Measurements from ENCODE around the gene DNAH12. TPM values are rescaled to one million over a fixed set of nuclear protein-coding genes. Genes with fewer than 3 reads are reported as not detected.

Gene DNAH12
- total and polyA plus RNA-seq, 2 experiments from 2014 or later = not detected

DNA sequence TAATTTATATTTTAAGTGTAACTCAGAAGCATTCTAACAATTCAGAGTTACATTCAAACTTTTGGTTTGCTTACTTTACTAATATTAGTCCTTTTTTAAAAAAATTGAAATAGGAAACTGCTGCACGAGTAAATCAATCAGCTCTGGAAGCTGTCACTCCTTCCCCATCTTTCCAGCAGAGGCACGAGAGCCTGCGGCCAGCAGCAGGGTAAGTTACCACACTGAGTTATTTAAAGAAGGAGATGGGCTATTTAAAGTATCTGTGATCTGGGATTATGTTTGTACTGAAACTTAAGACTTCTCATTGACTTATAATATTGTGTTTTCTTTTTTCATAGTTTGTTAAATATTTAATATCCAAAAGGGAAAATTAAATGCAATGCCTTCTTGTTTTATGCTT is 287.3 kb downstream of the DNAH12 start (continued):
- TF ChIP-seq ZNF462 (CRISPR knock-in tag; IDR thresholded peaks at IDR 0.05) = no peak
- TF ChIP-seq CREB1 (CRISPR knock-in tag; IDR thresholded peaks at IDR 0.05; ENCODE audit: low read depth) = no peak

DNA sequence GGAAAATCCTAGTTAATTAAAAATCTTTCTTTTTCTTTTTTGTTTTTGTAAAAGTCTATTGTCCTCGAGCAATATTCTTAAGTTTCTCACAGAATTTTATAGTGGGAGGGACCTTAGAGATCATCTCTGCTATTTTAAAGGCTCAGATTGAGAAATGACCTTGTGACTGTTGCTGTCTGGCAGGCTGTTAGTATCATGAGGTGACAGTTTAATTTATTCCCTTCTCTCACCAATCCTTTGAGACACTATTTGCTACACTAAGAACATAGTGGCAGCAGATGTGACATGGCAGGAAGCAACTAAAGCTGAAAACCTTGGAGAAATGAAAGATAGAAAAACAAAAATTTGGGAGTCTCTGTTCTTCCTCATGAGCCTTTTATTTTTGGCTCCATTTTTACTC is 291.7 kb downstream of the DNAH12 start:
- Histone ChIP-seq H3K79me2 (replicated peaks; ENCODE audit: insufficient read depth) (no peaks in the 10 kb centered on the region), H3F3A (replicated peaks; ENCODE audit: low read depth) (no peaks in the 10 kb centered on the region), H3K27ac (ENCODE audit: low read depth) (peak overlapping the region; percentile 46; the same call in 1 of the 2 replicates), H3K4me3 (no peak overlapping the region), H3K4me1 (ENCODE audit: insufficient read depth) (no peaks in the 10 kb centered on the region), H3K4me2 (no peak overlapping the region), H3K9me2 (ENCODE audit: insufficient read depth) (no peaks in the 10 kb centered on the region), H4K20me1 (replicated peaks; ENCODE audit: insufficient read depth) (no peaks in the 10 kb centered on the region), H3K36me3 (ENCODE audit: insufficient read depth) (peaks cover 6% of the 10 kb centered on the region; the same call in 1 of the 2 replicates), H2AFZ (no peak overlapping the region), H3K27me3 (ENCODE audit: insufficient read depth) (no peaks in the 10 kb centered on the region)
- Mint-ChIP-seq H3K4me1 (no peaks in the 10 kb centered on the region), H3K9me3 (no peaks in the 10 kb centered on the region), H3K36me3 (ENCODE audit: low read depth) (peaks cover 14% of the 10 kb centered on the region; the same call in 2 of the 3 replicates), H3K4me3 (no peak overlapping the region), H3K27me3 (ENCODE audit: insufficient read depth, low read depth, poor library complexity) (peaks cover 3% of the 10 kb centered on the region), H3K27ac (no peak overlapping the region)
- DNase-seq (ENCODE audit: low spot score) (no peak), ATAC-seq (no peak)
- TF ChIP-seq CREB1 (CRISPR knock-in tag; IDR thresholded peaks at IDR 0.05; ENCODE audit: low read depth) (no peak), JUNB (IDR thresholded peaks at IDR 0.05; ENCODE audit: unreplicated experiment) (no peak), NANOG (IDR thresholded peaks at IDR 0.05; ENCODE audit: borderline replicate concordance) (no peak), STAT1 (IDR thresholded peaks at IDR 0.05; ENCODE audit: unreplicated experiment) (no peak), EZH2phosphoT487 (IDR thresholded peaks at IDR 0.05; ENCODE audit: unreplicated experiment) (no peak), POLR2AphosphoS5 (IDR thresholded peaks at IDR 0.05; ENCODE audit: low read depth) (no peak), ETS1 (IDR thresholded peaks at IDR 0.05) (no peak), REST (IDR thresholded peaks at IDR 0.05; ENCODE audit: unreplicated experiment) (no peak), EZH2 (IDR thresholded peaks at IDR 0.05; ENCODE audit: low read depth, unreplicated experiment) (no peak)

All from GM23338 (cell line).